Epithelial cell of proximal tubule (primary cell): ENCODE data around the gene DUSP1. TPM values are rescaled to one million over a fixed set of nuclear protein-coding genes. Genes with fewer than 3 reads are reported as not detected.

Experiments used
- DNase-seq: peaks from one replicate; pipeline ENCODE4 v3.0.0-alpha.2; 2011; ENCODE audit warnings: low read depth
- H3K4me3 ChIP-seq: 2 replicates; pipeline ENCODE4 v1.5.1; 2011; ENCODE audit warnings: low read depth, mild to moderate bottlenecking, low read length
- CTCF ChIP-seq: conservative IDR thresholded peaks from 2 replicates; pipeline ENCODE4 v1.5.1; 2012; ENCODE audit warnings: low read depth, mild to moderate bottlenecking, low read length
- total RNA-seq: library from RNA; depleted of rRNA; stranded (reverse); fragments of >200 nt; gene quantifications from 2 replicates; pipeline ENCODE4 v1.2.3, GENCODE V29; 2015

The DUSP1 gene
- total RNA-seq, 1 donor from 2014 or later, result 215 TPM

- TF ChIP-seq CTCF, result no peak
- H3K4me3 ChIP-seq, result peak overlapping the region; percentile 82
- DNase-seq, result no peak
Observed at GRCh38 chr5:172769342-172769615, 1.7 kb downstream of the DUSP1 start.

- no peak for TF ChIP-seq CTCF
- no peak for DNase-seq
- H3K4me3 ChIP-seq, result peak overlapping the region; percentile 82
Observed at GRCh38 chr5:172768573-172769341, 2.2 kb downstream of the DUSP1 start.

- H3K4me3 ChIP-seq, result peak overlapping the region; percentile 82
- TF ChIP-seq CTCF, result no peak
- DNase-seq, result no peak
Observed at GRCh38 chr5:172768098-172768572, 2.9 kb downstream of the DUSP1 start.

- peak; percentile 90 for DNase-seq
Observed at GRCh38 chr5:172766287-172767108, 4.5 kb downstream of the DUSP1 start.

GRCh38 chr5:172765766-172766286, 5.2 kb downstream of the DUSP1 start:
- H3K4me3 ChIP-seq, result no peak overlapping the region
- TF ChIP-seq CTCF, result no peak
- peak; percentile 99 for DNase-seq

More at GRCh38 chr5:172766287-172767108, 4.5 kb downstream of the DUSP1 start:
- no peak for TF ChIP-seq CTCF
- peak overlapping the region; percentile 82 for H3K4me3 ChIP-seq

- TF ChIP-seq CTCF, result peak; percentile 4
- H3K4me3 ChIP-seq, result peak overlapping the region; percentile 52
- DNase-seq, result no peak
Observed at GRCh38 chr5:172764861-172765765, 5.9 kb downstream of the DUSP1 start.
